Type B pancreatic cell (in vitro differentiated cells): ENCODE measurements around the gene SLC19A3. TPM values are rescaled to one million over a fixed set of nuclear protein-coding genes. Genes with fewer than 3 reads are reported as not detected.
A peak's percentile ranks its signal among the peaks of the same experiment; 100 is the strongest.

Experiments used
- DNase-seq: peaks from one replicate; pipeline ENCODE4 v3.0.0; 2021; ENCODE audit warnings: mixed read lengths; ENCODE audit not compliant: unreplicated experiment; ENCODE audit errors: extremely low spot score
- H3K27ac Mint-ChIP-seq: 2 replicates; pipeline ENCODE4 v1.8.0; 2021; ENCODE audit warnings: mild to moderate bottlenecking, mixed read lengths
- H3K27me3 Mint-ChIP-seq: 2 replicates; pipeline ENCODE4 v1.8.0; 2021; ENCODE audit warnings: mixed read lengths
- H3K36me3 Mint-ChIP-seq: 2 replicates; pipeline ENCODE4 v1.8.0; 2021; ENCODE audit warnings: mixed read lengths
- H3K4me1 Mint-ChIP-seq: one replicate; pipeline ENCODE4 v1.8.0; 2021; ENCODE audit warnings: mixed read lengths; ENCODE audit not compliant: unreplicated experiment
- H3K4me3 Mint-ChIP-seq: 2 replicates; pipeline ENCODE4 v1.8.0; 2021; ENCODE audit warnings: mild to moderate bottlenecking, mixed read lengths
- H3K9me3 Mint-ChIP-seq: 2 replicates; pipeline ENCODE4 v1.8.0; 2021; ENCODE audit warnings: mixed read lengths
- CTCF ChIP-seq: fragments of 200-600 bp; sonication (generic); conservative IDR thresholded peaks from 2 replicates; pipeline ENCODE4 v1.5.0; 2021; ENCODE audit warnings: antibody characterized with exemption, mild to moderate bottlenecking
- total RNA-seq: library from RNA; stranded (reverse); gene quantifications from 2 replicates; pipeline ENCODE4 v1.2.1, GENCODE V29; 2021; ENCODE audit warnings: low replicate concordance

Gene SLC19A3
- total RNA-seq, 1 donor from 2014 or later = 6.4 TPM

- Mint-ChIP-seq H3K27me3 (peaks cover 16% of the 10 kb centered on the region), H3K36me3 (no peaks in the 10 kb centered on the region), H3K4me1 (peaks cover 4% of the 10 kb centered on the region), H3K9me3 (no peaks in the 10 kb centered on the region), H3K4me3 (no peak overlapping the region), H3K27ac (no peak overlapping the region)
- DNase-seq = no peak
- TF ChIP-seq CTCF = no peak
Measured at GRCh38 chr2:227720680-227721079, 2.9 kb upstream of the SLC19A3 start.

GRCh38 chr2:227719641-227720040 is 1.8 kb upstream of the SLC19A3 start:
- Mint-ChIP-seq H3K9me3 (no peaks in the 10 kb centered on the region), H3K4me1 (peaks cover 4% of the 10 kb centered on the region), H3K4me3 (no peak overlapping the region), H3K27me3 (peaks cover 16% of the 10 kb centered on the region), H3K27ac (no peak overlapping the region), H3K36me3 (no peaks in the 10 kb centered on the region)
- no peak for DNase-seq
- TF ChIP-seq CTCF = no peak

GRCh38 chr2:227716501-227716900 is 1.3 kb downstream of the SLC19A3 start:
- peak overlapping the region; percentile 57 for H3K4me3 Mint-ChIP-seq
- no peak for DNase-seq
- no peaks in the 10 kb centered on the region for H3K4me1 Mint-ChIP-seq
- H3K36me3 Mint-ChIP-seq = no peaks in the 10 kb centered on the region
- H3K9me3 Mint-ChIP-seq = no peaks in the 10 kb centered on the region
- H3K27me3 Mint-ChIP-seq = peaks cover 16% of the 10 kb centered on the region
- no peak for TF ChIP-seq CTCF
- peak overlapping the region; percentile 30 for H3K27ac Mint-ChIP-seq

- Mint-ChIP-seq H3K27me3 (peaks cover 16% of the 10 kb centered on the region), H3K27ac (peak overlapping the region; percentile 69), H3K36me3 (no peaks in the 10 kb centered on the region), H3K9me3 (no peaks in the 10 kb centered on the region), H3K4me3 (no peak overlapping the region), H3K4me1 (no peaks in the 10 kb centered on the region)
- no peak for DNase-seq
- no peak for TF ChIP-seq CTCF
Measured at GRCh38 chr2:227713291-227713690, 4.5 kb downstream of the SLC19A3 start.

GRCh38 chr2:227710986-227711385 is 6.8 kb downstream of the SLC19A3 start:
- DNase-seq = no peak
- Mint-ChIP-seq H3K4me1 (no peaks in the 10 kb centered on the region), H3K27ac (no peak overlapping the region), H3K9me3 (no peaks in the 10 kb centered on the region), H3K36me3 (no peaks in the 10 kb centered on the region), H3K4me3 (no peak overlapping the region), H3K27me3 (no peaks in the 10 kb centered on the region)
- TF ChIP-seq CTCF = no peak

- no peak for TF ChIP-seq CTCF
- no peak overlapping the region for H3K4me3 Mint-ChIP-seq
- no peaks in the 10 kb centered on the region for H3K27me3 Mint-ChIP-seq
- H3K36me3 Mint-ChIP-seq = peaks cover 5% of the 10 kb centered on the region
- H3K9me3 Mint-ChIP-seq = no peaks in the 10 kb centered on the region
- H3K4me1 Mint-ChIP-seq = peaks cover 3% of the 10 kb centered on the region
- DNase-seq = no peak
- H3K27ac Mint-ChIP-seq = no peak overlapping the region
Measured at GRCh38 chr2:227707390-227707789, 10.4 kb downstream of the SLC19A3 start.
